Sigmoid colon (tissue), 7 donors: ENCODE data around the gene ATP6V0B. TPM values are rescaled to one million over a fixed set of nuclear protein-coding genes. Genes with fewer than 3 reads are reported as not detected.
A peak's percentile ranks its signal among the peaks of the same experiment; 100 is the strongest.

ENCODE experiments used
- DNase-seq: peaks from one replicate; pipeline ENCODE4 v3.0.0-alpha.2; 2019
- H3K27ac ChIP-seq, 4 donors: fragments of 200-600 bp; sonication (generic); one replicate each; pipeline ENCODE4 v1.5.1; 2016 to 2019; ENCODE audit warnings: mild to moderate bottlenecking in 1 of 4
- H3K27me3 ChIP-seq, 3 donors: fragments of 200-600 bp; sonication (generic); one replicate each; pipeline ENCODE4 v1.5.1; 2019; ENCODE audit warnings: mild to moderate bottlenecking in 1 of 3
- H3K36me3 ChIP-seq, 4 donors: fragments of 200-600 bp; sonication (generic); one replicate each; pipeline ENCODE4 v1.5.1; 2016 to 2019
- H3K4me1 ChIP-seq, 4 donors: fragments of 200-600 bp; sonication (generic); one replicate each; pipeline ENCODE4 v1.5.1; 2017 to 2019
- H3K4me3 ChIP-seq, 4 donors: fragments of 200-600 bp; sonication (generic); one replicate each; pipeline ENCODE4 v1.5.1; 2017 to 2019; ENCODE audit warnings: mild to moderate bottlenecking in 2 of 4, moderate library complexity in 1 of 4
- H3K9me3 ChIP-seq, 4 donors: fragments of 200-600 bp in 3 of 4; sonication (generic) in 3 of 4; one replicate each; pipeline versions ENCODE4 v1.5.1 to v1.6.1; 2013 to 2019
- EP300 ChIP-seq, 4 donors: sonication (generic); formaldehyde crosslinking; IDR thresholded peaks; one replicate each; pipeline ENCODE4 v1.6.1; 2017; ENCODE audit warnings: antibody characterized with exemption in 4 of 4
- POLR2A ChIP-seq, 2 donors: fragments of 450-650 bp; IDR thresholded peaks; one replicate each; pipeline ENCODE4 v1.6.1; 2016; ENCODE audit warnings: antibody characterized with exemption in 2 of 2, mild to moderate bottlenecking in 2 of 2, moderate library complexity in 2 of 2
- POLR2AphosphoS5 ChIP-seq, 4 donors: sonication (generic); formaldehyde crosslinking; IDR thresholded peaks; one replicate each; pipeline ENCODE4 v1.6.1; 2017; ENCODE audit warnings: antibody characterized with exemption in 4 of 4
- WGBS, 2 donors: extraction: QIAGEN DNeasy Blood & Tissue Kit; methylation state at CpG; one replicate each; pipeline ENCODE4 v1.1.7; 2013; 5-methylcytosine and 5-hydroxymethylcytosine counted together
- intact Hi-C: fragments of 100-400 bp; cut with DNase I; formaldehyde crosslinking; loops from one replicate; pipeline ENCODE4 v1.15.1; 2023
- polyA plus RNA-seq, 3 donors: library from polyadenylated mRNA; stranded (reverse); fragments of 200-250 nt; gene quantifications; one replicate each; pipeline ENCODE4 v1.2.3, GENCODE V29; 2013
- total RNA-seq, 4 donors: library from RNA; depleted of rRNA; stranded (reverse); fragments of >200 nt; gene quantifications; one replicate each; pipeline ENCODE4 v1.1.0, GENCODE V29; 2016
- TF ChIP-seq, protein P1 (sequence below), 4 experiments: fragments of 450-650 bp in 3 of 4; fragments of 200-600 bp in 1 of 4; IDR thresholded peaks; one replicate each; pipeline ENCODE4 v1.5.1; 2016 to 2019; ENCODE audit warnings: antibody characterized with exemption in 4 of 4, mild to moderate bottlenecking in 3 of 4, moderate library complexity in 2 of 4
- donor health status: healthy with polysubstance abuse.
- donor health status: Bipolar disorder and iron deficiency.
- donor health status: healthy.

The ATP6V0B gene
- total and polyA plus RNA-seq, 7 donors = 67.9 to 286 (median 129) TPM

DNA sequence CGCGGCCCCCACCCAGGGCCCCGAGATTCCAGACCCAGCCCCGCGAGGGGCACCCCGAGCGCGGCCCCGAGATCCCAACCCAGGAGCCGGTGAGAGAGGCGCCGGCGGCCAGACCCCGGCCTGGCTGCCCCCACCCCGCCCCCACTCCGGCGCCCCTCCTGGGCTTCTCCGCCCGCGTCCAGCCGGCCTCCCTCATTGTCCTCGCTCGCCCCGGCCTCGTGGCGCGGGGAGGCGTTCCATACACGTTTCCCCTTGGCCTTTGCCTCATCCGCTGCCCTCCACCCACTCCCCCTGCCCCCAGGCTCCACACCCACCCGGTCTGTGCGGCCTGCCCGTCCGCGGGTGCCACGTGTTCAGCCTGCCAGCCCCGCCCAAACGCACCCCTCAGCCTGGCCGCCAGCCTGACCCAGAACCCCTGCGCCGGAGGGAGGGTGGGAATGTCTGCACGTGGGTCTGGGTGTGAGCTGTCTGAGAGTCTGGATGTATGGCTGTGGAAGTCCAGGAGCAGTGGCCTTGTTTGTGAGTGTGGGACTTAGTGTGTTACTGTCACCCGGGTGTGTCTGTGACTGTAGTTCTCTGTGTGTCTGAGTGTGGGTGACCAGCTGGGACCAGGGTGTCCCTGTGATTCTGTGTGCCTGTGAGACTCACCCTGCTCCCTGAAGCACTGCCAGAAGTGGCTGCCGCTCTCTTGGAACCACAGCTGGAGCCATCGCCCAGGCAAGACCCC, 4.9 kb downstream of the ATP6V0B start:
- Histone ChIP-seq H3K27me3 (no peaks in the 10 kb centered on the region), H3K36me3 (peaks cover 0 to 23% (median 11%) of the 10 kb centered on the region in 4 donors), H3K4me1 (peaks cover 0 to 57% (median 47%) of the 10 kb centered on the region in 4 donors), H3K27ac (peak overlapping the region; percentile 57 to 77 (median 74)), H3K9me3 (no peaks in the 10 kb centered on the region), H3K4me3 (peak overlapping the region; percentile 73 to 92 (median 84))
- intact Hi-C loops = no loop called here
- TF ChIP-seq, protein P1, sequence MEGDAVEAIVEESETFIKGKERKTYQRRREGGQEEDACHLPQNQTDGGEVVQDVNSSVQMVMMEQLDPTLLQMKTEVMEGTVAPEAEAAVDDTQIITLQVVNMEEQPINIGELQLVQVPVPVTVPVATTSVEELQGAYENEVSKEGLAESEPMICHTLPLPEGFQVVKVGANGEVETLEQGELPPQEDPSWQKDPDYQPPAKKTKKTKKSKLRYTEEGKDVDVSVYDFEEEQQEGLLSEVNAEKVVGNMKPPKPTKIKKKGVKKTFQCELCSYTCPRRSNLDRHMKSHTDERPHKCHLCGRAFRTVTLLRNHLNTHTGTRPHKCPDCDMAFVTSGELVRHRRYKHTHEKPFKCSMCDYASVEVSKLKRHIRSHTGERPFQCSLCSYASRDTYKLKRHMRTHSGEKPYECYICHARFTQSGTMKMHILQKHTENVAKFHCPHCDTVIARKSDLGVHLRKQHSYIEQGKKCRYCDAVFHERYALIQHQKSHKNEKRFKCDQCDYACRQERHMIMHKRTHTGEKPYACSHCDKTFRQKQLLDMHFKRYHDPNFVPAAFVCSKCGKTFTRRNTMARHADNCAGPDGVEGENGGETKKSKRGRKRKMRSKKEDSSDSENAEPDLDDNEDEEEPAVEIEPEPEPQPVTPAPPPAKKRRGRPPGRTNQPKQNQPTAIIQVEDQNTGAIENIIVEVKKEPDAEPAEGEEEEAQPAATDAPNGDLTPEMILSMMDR (IDR thresholded peaks at IDR 0.05) = no peak
- TF ChIP-seq POLR2AphosphoS5 (IDR thresholded peaks at IDR 0.05) (no peak), POLR2A (IDR thresholded peaks at IDR 0.05) (no peak), EP300 (IDR thresholded peaks at IDR 0.05) (no peak)
- no peak for DNase-seq
- 3 to 4% methylated on average over 45 of the region's 45 CpGs for WGBS, 2 donors

DNA sequence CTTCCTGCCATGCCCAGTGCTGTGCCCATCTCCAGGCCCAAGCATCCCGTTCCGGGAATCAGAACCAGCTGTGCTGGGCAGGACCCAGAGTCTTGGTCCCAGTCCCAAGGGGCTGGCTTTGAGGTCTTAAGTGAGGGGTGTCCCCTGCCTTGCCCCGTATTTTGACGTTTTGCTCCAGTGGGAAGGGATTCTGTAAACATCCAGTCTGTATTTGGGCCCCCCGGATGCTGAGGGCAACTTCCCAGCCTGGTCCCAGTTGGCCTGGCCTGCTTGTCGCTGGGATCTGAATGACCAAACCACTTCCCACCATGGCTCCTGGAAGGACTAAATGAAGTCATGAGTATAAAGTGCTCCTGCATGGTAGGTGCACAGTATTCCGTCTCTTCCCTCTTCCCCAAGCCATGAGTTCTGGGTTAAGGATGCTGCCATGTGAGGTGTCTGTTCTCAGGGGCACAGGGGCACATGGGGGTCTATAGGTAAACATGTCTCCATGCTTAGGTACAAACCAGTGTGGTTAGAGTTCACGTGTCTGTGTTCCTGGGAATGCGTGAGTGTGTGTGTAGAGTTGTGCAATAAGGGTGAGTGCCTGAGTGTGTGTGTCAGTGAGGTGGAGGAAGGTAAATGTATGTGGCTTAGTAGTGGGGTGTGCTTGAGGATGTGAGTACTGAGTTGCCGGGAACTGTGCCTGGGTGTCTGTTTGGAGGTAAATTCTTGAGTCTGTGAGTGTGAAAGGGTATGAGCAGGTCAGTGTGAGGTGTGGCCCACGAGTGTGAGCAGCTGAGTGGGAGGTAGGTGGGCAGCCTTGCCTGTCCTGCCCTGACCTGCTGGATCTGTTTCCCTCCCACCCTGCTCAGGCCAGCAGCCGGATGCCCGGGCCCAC, 5.7 kb downstream of the ATP6V0B start:
- no peaks in the 10 kb centered on the region for H3K9me3 ChIP-seq
- TF ChIP-seq POLR2A (IDR thresholded peaks at IDR 0.05) = no peak
- no peak for TF ChIP-seq EP300 (IDR thresholded peaks at IDR 0.05)
- TF ChIP-seq POLR2AphosphoS5 (IDR thresholded peaks at IDR 0.05) = no peak
- TF ChIP-seq, protein P1 (IDR thresholded peaks at IDR 0.05) = no peak
- intact Hi-C loops = no loop called here
- no peak for DNase-seq
- H3K36me3 ChIP-seq = peaks cover 0 to 29% (median 11%) of the 10 kb centered on the region in 4 donors
- peaks cover 0 to 54% (median 46%) of the 10 kb centered on the region in 4 donors for H3K4me1 ChIP-seq
- peak overlapping the region in 3 of 4 donors; percentile 71 to 77 (median 76) for H3K27ac ChIP-seq
- 37 to 71% methylated on average over 13 of the region's 13 CpGs for WGBS, 2 donors
- H3K27me3 ChIP-seq = no peaks in the 10 kb centered on the region
- H3K4me3 ChIP-seq = peak overlapping the region in 3 of 4 donors; percentile 78 to 92 (median 91)

DNA sequence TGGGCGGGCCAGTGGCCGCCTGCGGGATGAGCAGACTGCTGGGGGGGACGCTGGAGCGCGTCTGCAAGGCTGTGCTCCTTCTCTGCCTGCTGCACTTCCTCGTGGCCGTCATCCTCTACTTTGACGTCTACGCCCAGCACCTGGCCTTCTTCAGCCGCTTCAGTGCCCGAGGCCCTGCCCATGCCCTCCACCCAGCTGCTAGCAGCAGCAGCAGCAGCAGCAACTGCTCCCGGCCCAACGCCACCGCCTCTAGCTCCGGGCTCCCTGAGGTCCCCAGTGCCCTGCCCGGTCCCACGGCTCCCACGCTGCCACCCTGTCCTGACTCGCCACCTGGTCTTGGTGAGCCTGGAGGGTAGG, 6.4 kb downstream of the ATP6V0B start:
- Histone ChIP-seq H3K27me3 (no peaks in the 10 kb centered on the region), H3K36me3 (peaks cover 0 to 35% (median 13%) of the 10 kb centered on the region in 4 donors), H3K4me1 (peaks cover 0 to 48% (median 40%) of the 10 kb centered on the region in 4 donors), H3K27ac (peak overlapping the region in 1 of 4 donors; percentile 76), H3K4me3 (no peak overlapping the region), H3K9me3 (no peaks in the 10 kb centered on the region)
- intact Hi-C loops = no loop called here
- WGBS, 2 donors = 19 to 66% methylated on average over 20 of the region's 20 CpGs
- TF ChIP-seq, protein P1 (IDR thresholded peaks at IDR 0.05) = no peak
- TF ChIP-seq POLR2A (IDR thresholded peaks at IDR 0.05) (no peak), POLR2AphosphoS5 (IDR thresholded peaks at IDR 0.05) (no peak), EP300 (IDR thresholded peaks at IDR 0.05) (no peak)
- no peak for DNase-seq

DNA sequence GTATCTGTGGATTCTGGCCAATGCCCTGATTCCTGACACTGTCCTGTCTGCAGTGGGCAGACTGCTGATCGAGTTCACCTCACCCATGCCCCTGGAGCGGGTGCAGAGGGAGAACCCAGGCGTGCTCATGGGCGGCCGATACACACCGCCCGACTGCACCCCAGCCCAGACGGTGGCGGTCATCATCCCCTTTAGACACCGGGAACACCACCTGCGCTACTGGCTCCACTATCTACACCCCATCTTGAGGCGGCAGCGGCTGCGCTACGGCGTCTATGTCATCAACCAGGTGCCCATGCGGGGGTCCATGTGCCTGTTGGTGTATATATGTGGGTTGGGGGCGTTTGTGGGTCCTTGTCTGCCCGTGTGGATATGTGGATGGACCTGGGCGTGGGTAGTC, 6.9 kb downstream of the ATP6V0B start:
- intact Hi-C loops = no loop called here
- no peak overlapping the region for H3K27ac ChIP-seq
- H3K27me3 ChIP-seq = no peaks in the 10 kb centered on the region
- TF ChIP-seq POLR2A (IDR thresholded peaks at IDR 0.05) (no peak), EP300 (IDR thresholded peaks at IDR 0.05) (no peak), POLR2AphosphoS5 (IDR thresholded peaks at IDR 0.05) (no peak)
- TF ChIP-seq, protein P1 (IDR thresholded peaks at IDR 0.05) = no peak
- DNase-seq = no peak
- H3K36me3 ChIP-seq = peaks cover 0 to 31% (median 11%) of the 10 kb centered on the region in 4 donors
- peaks cover 0 to 43% (median 35%) of the 10 kb centered on the region in 4 donors for H3K4me1 ChIP-seq
- no peak overlapping the region for H3K4me3 ChIP-seq
- WGBS, 2 donors = 93 to 96% methylated on average over 20 of the region's 20 CpGs
- no peaks in the 10 kb centered on the region for H3K9me3 ChIP-seq
